SK-N-SH treated with all-trans-retinoic acid at 6 μM for 48 hours (cell line): ENCODE data around the gene COL6A1.

Experiments
- ATAC-seq: fragments of 200-7000 bp; cut with Tn5 transposase; 3 replicates; pipeline ENCODE4 v1.9.1; 2020; ENCODE audit warnings: mild to moderate bottlenecking, moderate library complexity
- BACH2 ChIP-seq: fragments of 250-450 bp; sonication (Bioruptor Pico); IDR thresholded peaks from 2 replicates; pipeline ENCODE4 v1.9.0; 2021; ENCODE audit warnings: mild to moderate bottlenecking, borderline replicate concordance
- CSDC2 ChIP-seq: fragments of 250-450 bp; sonication (Bioruptor Pico); IDR thresholded peaks from 2 replicates; pipeline ENCODE4 v1.5.0; 2020; ENCODE audit warnings: mild to moderate bottlenecking, moderate library complexity
- ESRRG ChIP-seq: fragments of 250-450 bp; sonication (Bioruptor Pico); IDR thresholded peaks from 2 replicates; pipeline ENCODE4 v1.6.1; 2021; ENCODE audit warnings: mild to moderate bottlenecking
- GLIS3 ChIP-seq: fragments of 250-450 bp; sonication (Bioruptor Pico); IDR thresholded peaks from 2 replicates; pipeline ENCODE4 v1.5.0; 2020; ENCODE audit warnings: mild to moderate bottlenecking, moderate library complexity
- ISL1 ChIP-seq: fragments of 250-450 bp; sonication (Bioruptor Pico); IDR thresholded peaks from 2 replicates; pipeline ENCODE4 v2.1.2; 2022; ENCODE audit warnings: mild to moderate bottlenecking, moderate library complexity
- PPARA ChIP-seq: fragments of 250-450 bp; sonication (Bioruptor Pico); IDR thresholded peaks from 2 replicates; pipeline ENCODE4 v1.5.0; 2020; ENCODE audit warnings: mild to moderate bottlenecking, borderline replicate concordance
- RARB ChIP-seq: fragments of 250-450 bp; sonication (Bioruptor Pico); IDR thresholded peaks from 2 replicates; pipeline ENCODE4 v1.8.0; 2021; ENCODE audit warnings: mild to moderate bottlenecking, moderate library complexity
- SNAI2 ChIP-seq: fragments of 250-450 bp; sonication (Bioruptor Pico); IDR thresholded peaks from 2 replicates; pipeline ENCODE4 v1.5.0; 2020; ENCODE audit warnings: mild to moderate bottlenecking, moderate library complexity
- TOX ChIP-seq: fragments of 250-450 bp; sonication (Bioruptor Pico); IDR thresholded peaks from 2 replicates; pipeline ENCODE4 v1.8.0; 2021; ENCODE audit warnings: mild to moderate bottlenecking, moderate library complexity, borderline replicate concordance
- ZC3H10 ChIP-seq: fragments of 250-450 bp; sonication (Bioruptor Pico); IDR thresholded peaks from 2 replicates; pipeline ENCODE4 v1.5.1; 2021; ENCODE audit warnings: mild to moderate bottlenecking, moderate library complexity
- ZFP3 ChIP-seq: fragments of 250-450 bp; sonication (Bioruptor Pico); IDR thresholded peaks from 2 replicates; pipeline ENCODE4 v1.5.0; 2020; ENCODE audit warnings: mild to moderate bottlenecking, moderate library complexity
- ZFP30 ChIP-seq: fragments of 450-650 bp; formaldehyde crosslinking; IDR thresholded peaks from 2 replicates; pipeline ENCODE4 v1.5.0; 2022; ENCODE audit warnings: mild to moderate bottlenecking, moderate library complexity
- ZNF70 ChIP-seq: fragments of 450-650 bp; formaldehyde crosslinking; IDR thresholded peaks from 2 replicates; pipeline ENCODE4 v1.5.0; 2020; ENCODE audit warnings: mild to moderate bottlenecking, moderate library complexity
- ZNF8 ChIP-seq: fragments of 450-650 bp; formaldehyde crosslinking; IDR thresholded peaks from 2 replicates; pipeline ENCODE4 v1.5.0; 2020; ENCODE audit warnings: mild to moderate bottlenecking, moderate library complexity
- TF ChIP-seq, protein P1 (sequence below): fragments of 250-450 bp; sonication (Bioruptor Pico); IDR thresholded peaks from 2 replicates; pipeline ENCODE4 v1.5.1; 2020; ENCODE audit warnings: low read depth, mild to moderate bottlenecking, moderate library complexity
- TF ChIP-seq, protein P2 (sequence below): fragments of 250-450 bp; sonication (Bioruptor Pico); IDR thresholded peaks from 2 replicates; pipeline ENCODE4 v1.5.0; 2020; ENCODE audit warnings: mild to moderate bottlenecking, moderate library complexity
- TF ChIP-seq, protein P3 (sequence below): fragments of 250-450 bp; sonication (Bioruptor Pico); IDR thresholded peaks from 2 replicates; pipeline ENCODE4 v1.8.0; 2021; ENCODE audit warnings: low read depth, mild to moderate bottlenecking, moderate library complexity, borderline replicate concordance
- TF ChIP-seq, protein P4 (sequence below): fragments of 250-450 bp; sonication (Bioruptor Pico); IDR thresholded peaks from 2 replicates; pipeline ENCODE4 v1.5.1; 2021; ENCODE audit warnings: mild to moderate bottlenecking, moderate library complexity

Gene COL6A1

DNA sequence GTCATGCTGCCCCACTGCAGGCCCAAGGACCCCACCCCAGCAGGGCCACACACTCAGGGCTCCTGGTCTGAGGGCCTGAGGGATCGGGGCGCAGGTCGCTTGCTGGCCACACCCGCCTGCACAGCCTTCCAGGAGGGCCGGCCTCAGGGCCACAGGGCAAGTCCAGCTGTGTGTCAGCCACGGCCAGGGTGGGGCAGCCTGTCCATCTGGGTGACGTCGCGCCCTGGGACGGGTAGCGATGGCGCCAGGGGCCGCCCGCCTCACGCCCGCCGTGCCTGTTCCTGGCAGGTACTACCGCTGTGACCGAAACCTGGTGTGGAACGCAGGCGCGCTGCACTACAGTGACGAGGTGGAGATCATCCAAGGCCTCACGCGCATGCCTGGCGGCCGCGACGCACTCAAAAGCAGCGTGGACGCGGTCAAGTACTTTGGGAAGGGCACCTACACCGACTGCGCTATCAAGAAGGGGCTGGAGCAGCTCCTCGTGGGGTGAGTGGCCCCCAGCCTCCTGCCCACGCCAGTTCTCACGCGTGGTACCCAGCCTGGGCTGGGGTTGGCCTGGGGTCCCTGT, 2.5 kb downstream of the COL6A1 start:
- TF ChIP-seq, protein P1, sequence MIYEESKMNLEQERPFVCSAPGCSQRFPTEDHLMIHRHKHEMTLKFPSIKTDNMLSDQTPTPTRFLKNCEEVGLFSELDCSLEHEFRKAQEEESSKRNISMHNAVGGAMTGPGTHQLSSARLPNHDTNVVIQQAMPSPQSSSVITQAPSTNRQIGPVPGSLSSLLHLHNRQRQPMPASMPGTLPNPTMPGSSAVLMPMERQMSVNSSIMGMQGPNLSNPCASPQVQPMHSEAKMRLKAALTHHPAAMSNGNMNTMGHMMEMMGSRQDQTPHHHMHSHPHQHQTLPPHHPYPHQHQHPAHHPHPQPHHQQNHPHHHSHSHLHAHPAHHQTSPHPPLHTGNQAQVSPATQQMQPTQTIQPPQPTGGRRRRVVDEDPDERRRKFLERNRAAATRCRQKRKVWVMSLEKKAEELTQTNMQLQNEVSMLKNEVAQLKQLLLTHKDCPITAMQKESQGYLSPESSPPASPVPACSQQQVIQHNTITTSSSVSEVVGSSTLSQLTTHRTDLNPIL = no peak
- TF ChIP-seq ZFP30 (no peak), ZNF8 (CRISPR knock-in tag) (no peak), ESRRG (CRISPR knock-in tag) (no peak), PPARA (CRISPR knock-in tag) (no peak), TOX (CRISPR knock-in tag) (no peak), GLIS3 (CRISPR knock-in tag) (no peak), SNAI2 (CRISPR knock-in tag) (no peak)
- TF ChIP-seq, protein P2, sequence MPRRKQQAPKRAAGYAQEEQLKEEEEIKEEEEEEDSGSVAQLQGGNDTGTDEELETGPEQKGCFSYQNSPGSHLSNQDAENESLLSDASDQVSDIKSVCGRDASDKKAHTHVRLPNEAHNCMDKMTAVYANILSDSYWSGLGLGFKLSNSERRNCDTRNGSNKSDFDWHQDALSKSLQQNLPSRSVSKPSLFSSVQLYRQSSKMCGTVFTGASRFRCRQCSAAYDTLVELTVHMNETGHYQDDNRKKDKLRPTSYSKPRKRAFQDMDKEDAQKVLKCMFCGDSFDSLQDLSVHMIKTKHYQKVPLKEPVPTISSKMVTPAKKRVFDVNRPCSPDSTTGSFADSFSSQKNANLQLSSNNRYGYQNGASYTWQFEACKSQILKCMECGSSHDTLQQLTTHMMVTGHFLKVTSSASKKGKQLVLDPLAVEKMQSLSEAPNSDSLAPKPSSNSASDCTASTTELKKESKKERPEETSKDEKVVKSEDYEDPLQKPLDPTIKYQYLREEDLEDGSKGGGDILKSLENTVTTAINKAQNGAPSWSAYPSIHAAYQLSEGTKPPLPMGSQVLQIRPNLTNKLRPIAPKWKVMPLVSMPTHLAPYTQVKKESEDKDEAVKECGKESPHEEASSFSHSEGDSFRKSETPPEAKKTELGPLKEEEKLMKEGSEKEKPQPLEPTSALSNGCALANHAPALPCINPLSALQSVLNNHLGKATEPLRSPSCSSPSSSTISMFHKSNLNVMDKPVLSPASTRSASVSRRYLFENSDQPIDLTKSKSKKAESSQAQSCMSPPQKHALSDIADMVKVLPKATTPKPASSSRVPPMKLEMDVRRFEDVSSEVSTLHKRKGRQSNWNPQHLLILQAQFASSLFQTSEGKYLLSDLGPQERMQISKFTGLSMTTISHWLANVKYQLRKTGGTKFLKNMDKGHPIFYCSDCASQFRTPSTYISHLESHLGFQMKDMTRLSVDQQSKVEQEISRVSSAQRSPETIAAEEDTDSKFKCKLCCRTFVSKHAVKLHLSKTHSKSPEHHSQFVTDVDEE (CRISPR knock-in tag) = no peak
- ATAC-seq = no peak

DNA sequence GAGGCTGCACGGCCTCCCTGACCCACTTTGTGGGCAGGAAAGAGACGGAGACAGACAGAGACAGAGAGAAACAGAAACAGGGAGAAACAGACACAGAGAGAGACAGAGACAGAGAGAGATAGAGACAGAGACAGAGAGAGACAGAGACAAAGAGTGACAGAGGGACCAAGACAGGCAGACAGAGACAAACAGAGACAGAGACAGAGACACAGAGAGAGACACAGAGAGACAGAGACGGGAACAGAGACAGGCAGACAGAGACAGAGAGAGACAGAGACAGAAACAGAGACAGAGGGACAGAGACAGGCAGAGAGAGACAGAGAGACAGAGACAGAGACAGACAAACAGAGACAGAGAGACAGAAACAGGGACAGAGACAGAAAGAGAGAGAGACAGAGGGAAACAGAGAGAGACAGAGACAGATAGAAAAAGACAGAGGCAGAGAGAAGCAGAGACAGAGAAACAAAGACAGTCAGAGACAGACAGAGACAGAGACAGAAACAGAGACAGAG, 3.1 kb downstream of the COL6A1 start:
- TF ChIP-seq, protein P2 (CRISPR knock-in tag) = no peak
- TF ChIP-seq ZC3H10 = no peak
- TF ChIP-seq, all 23 proteins: peak for 0
- no peak for ATAC-seq

DNA sequence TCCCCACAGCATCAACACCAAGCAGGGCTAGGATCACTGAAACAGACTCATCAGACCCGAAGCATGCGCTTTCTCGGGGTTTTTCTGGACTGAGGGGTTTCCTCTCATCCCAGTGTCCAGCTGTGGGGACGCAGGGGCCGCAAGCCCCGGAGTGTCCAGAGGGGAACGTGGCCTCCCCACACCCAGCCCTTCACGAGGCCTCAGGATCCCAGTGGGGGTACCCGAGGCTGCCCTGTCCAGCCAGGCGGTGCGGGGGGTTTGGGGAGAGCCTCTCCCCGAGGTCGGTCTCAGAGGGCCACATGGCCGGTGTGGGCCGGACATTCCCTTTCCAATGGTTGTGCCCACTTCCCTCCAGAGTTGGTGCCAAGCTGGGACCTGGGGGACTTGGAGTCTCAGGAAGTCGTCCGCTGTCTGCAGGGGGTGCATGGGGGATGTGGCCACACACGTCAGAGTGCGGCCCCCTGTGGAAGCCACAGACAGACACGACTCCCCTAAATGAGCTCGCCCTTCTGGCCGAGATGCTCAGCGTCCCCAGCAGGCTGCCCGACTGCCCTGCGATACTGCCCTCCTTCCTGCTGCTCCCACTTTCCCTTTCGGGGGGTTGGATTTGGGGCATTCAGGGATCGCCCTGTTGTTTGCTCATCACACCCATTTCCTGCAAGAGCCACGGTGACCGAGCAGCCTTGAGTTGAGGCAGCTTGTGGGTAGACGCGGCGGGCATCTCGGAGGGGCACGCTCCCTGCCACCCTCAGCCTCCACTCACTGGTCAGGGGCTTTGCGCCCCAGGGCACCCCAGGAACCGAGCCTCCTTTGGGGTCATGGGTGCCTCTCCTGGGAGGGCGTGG, 4.1 kb downstream of the COL6A1 start:
- no peak for ATAC-seq

More for the DNA sequence above, 4.1 kb downstream of the COL6A1 start:
- TF ChIP-seq ZNF70 (no peak), ESRRG (CRISPR knock-in tag) (no peak), RARB (CRISPR knock-in tag) (no peak), TOX (CRISPR knock-in tag) (no peak), ZFP3 (no peak), BACH2 (CRISPR knock-in tag) (no peak), ZFP30 (no peak), ISL1 (no peak), CSDC2 (CRISPR knock-in tag) (no peak)
- TF ChIP-seq, protein P3, sequence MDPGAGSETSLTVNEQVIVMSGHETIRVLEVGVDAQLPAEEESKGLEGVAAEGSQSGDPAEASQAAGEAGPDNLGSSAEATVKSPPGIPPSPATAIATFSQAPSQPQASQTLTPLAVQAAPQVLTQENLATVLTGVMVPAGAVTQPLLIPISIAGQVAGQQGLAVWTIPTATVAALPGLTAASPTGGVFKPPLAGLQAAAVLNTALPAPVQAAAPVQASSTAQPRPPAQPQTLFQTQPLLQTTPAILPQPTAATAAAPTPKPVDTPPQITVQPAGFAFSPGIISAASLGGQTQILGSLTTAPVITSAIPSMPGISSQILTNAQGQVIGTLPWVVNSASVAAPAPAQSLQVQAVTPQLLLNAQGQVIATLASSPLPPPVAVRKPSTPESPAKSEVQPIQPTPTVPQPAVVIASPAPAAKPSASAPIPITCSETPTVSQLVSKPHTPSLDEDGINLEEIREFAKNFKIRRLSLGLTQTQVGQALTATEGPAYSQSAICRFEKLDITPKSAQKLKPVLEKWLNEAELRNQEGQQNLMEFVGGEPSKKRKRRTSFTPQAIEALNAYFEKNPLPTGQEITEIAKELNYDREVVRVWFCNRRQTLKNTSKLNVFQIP (CRISPR knock-in tag) = no peak
- TF ChIP-seq, protein P2 (CRISPR knock-in tag) = no peak
- TF ChIP-seq, protein P4, sequence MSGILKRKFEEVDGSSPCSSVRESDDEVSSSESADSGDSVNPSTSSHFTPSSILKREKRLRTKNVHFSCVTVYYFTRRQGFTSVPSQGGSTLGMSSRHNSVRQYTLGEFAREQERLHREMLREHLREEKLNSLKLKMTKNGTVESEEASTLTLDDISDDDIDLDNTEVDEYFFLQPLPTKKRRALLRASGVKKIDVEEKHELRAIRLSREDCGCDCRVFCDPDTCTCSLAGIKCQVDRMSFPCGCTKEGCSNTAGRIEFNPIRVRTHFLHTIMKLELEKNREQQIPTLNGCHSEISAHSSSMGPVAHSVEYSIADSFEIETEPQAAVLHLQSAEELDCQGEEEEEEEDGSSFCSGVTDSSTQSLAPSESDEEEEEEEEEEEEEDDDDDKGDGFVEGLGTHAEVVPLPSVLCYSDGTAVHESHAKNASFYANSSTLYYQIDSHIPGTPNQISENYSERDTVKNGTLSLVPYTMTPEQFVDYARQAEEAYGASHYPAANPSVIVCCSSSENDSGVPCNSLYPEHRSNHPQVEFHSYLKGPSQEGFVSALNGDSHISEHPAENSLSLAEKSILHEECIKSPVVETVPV (CRISPR knock-in tag) = no peak
- TF ChIP-seq, all 23 proteins: peak for 0
